ENCODE data around the gene TCF7L2. TPM values are rescaled to one million over a fixed set of nuclear protein-coding genes. Genes with fewer than 3 reads are reported as not detected.

TCF7L2 gene
- total and polyA plus RNA-seq, 2 experiments from 2014 or later, result 27.5 to 33.7 TPM

GRCh38 chr10:113151190-113151666 is 201.2 kb downstream of the TCF7L2 start:
- peak in 1 of 2 donors; percentile 42 for DNase-seq (ENCODE audit: low read depth in 1 of 2, low spot score in 1 of 2)
- no peaks in the 10 kb centered on the region for H3K27me3 ChIP-seq
- no peak overlapping the region for H3K4me3 ChIP-seq
- H3K9me3 ChIP-seq (ENCODE audit: low read depth), result no peaks in the 10 kb centered on the region
- TF ChIP-seq CTCF (IDR thresholded peaks at IDR 0.05; ENCODE audit: low read depth, low read length), result no peak
- no peaks in the 10 kb centered on the region for H3K4me1 ChIP-seq (ENCODE audit: low read depth)
- H3K27ac ChIP-seq, result no peak overlapping the region
- peaks cover 76% of the 10 kb centered on the region for H3K36me3 ChIP-seq

- H3K27ac ChIP-seq, result no peak overlapping the region
- no peaks in the 10 kb centered on the region for H3K4me1 ChIP-seq (ENCODE audit: low read depth)
- H3K27me3 ChIP-seq, result no peaks in the 10 kb centered on the region
- H3K9me3 ChIP-seq (ENCODE audit: low read depth), result no peaks in the 10 kb centered on the region
- no peak overlapping the region for H3K4me3 ChIP-seq
- DNase-seq (ENCODE audit: low read depth in 1 of 2, low spot score in 1 of 2), result no peak
- TF ChIP-seq CTCF (IDR thresholded peaks at IDR 0.05; ENCODE audit: low read depth, low read length), result no peak
- peaks cover 64% of the 10 kb centered on the region for H3K36me3 ChIP-seq
Observed at GRCh38 chr10:113153493-113154102, 203.6 kb downstream of the TCF7L2 start.

- DNase-seq (ENCODE audit: low read depth in 1 of 2, low spot score in 1 of 2), result no peak
- Histone ChIP-seq H3K4me3 (no peak overlapping the region), H3K9me3 (ENCODE audit: low read depth) (no peaks in the 10 kb centered on the region), H3K27me3 (no peaks in the 10 kb centered on the region), H3K27ac (no peak overlapping the region), H3K4me1 (ENCODE audit: low read depth) (no peaks in the 10 kb centered on the region), H3K36me3 (peaks cover 41% of the 10 kb centered on the region)
- TF ChIP-seq CTCF (IDR thresholded peaks at IDR 0.05; ENCODE audit: low read depth, low read length), result no peak
Observed at GRCh38 chr10:113157441-113157840, 207.4 kb downstream of the TCF7L2 start.

- Histone ChIP-seq H3K27ac (no peak overlapping the region), H3K36me3 (peaks cover 34% of the 10 kb centered on the region)
- DNase-seq (ENCODE audit: low read depth in 1 of 2, low spot score in 1 of 2), result no peak
Observed at GRCh38 chr10:113158183-113158582, 208.1 kb downstream of the TCF7L2 start.

GRCh38 chr10:113159563-113159962 is 209.5 kb downstream of the TCF7L2 start:
- Histone ChIP-seq H3K9me3 (ENCODE audit: low read depth) (no peaks in the 10 kb centered on the region), H3K27ac (no peak overlapping the region), H3K36me3 (peaks cover 23% of the 10 kb centered on the region), H3K4me1 (ENCODE audit: low read depth) (no peaks in the 10 kb centered on the region), H3K27me3 (no peaks in the 10 kb centered on the region), H3K4me3 (no peak overlapping the region)
- TF ChIP-seq CTCF (IDR thresholded peaks at IDR 0.05; ENCODE audit: low read depth, low read length), result no peak
- no peak for DNase-seq (ENCODE audit: low read depth in 1 of 2, low spot score in 1 of 2)

More at GRCh38 chr10:113158183-113158582, 208.1 kb downstream of the TCF7L2 start:
- Histone ChIP-seq H3K4me1 (ENCODE audit: low read depth) (no peaks in the 10 kb centered on the region), H3K4me3 (no peak overlapping the region), H3K27me3 (no peaks in the 10 kb centered on the region), H3K9me3 (ENCODE audit: low read depth) (no peaks in the 10 kb centered on the region)
- TF ChIP-seq CTCF (IDR thresholded peaks at IDR 0.05; ENCODE audit: low read depth, low read length), result no peak

All from cardiac muscle cell (in vitro differentiated cells and primary cell).